Measurements from ENCODE around the gene AP1S1.

Gene AP1S1

DNA sequence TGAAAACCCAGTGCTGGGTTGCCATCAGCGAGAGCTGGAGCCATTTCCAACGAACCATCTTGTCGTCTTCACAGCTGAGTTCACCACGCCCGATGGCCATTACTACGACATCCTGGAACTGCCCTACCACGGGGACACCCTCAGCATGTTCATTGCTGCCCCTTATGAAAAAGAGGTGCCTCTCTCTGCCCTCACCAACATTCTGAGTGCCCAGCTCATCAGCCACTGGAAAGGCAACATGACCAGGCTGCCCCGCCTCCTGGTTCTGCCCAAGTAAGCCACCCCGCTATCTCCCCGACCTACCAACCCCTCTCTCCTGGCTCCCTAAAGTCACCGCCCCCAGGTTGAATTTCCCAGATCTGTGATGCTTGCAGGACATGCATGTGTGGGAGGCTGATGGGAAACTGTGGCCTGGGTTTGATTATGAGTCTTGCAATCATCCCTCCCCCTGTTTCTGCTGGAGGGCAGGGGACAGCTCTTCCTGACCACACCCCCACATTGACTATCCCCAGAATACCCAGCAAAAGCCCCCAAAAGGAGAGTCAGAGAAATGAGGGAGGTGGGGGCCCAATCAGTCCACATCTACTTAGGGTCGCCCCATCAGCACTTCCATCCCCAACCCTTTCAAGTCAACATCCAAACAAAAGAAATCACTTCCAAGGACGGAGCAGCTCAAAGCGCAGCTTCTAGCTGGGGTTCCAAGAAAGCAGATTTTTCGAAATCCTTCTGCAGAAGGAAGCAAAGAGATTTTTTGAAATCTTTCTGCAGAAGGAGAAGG is 20.5 kb upstream of the AP1S1 start:
- peaks cover 88% of the 10 kb centered on the region for H3K27me3 ChIP-seq (ENCODE audit: insufficient read depth, low read depth, severe bottlenecking)
- no peaks in the 10 kb centered on the region for H3K36me3 ChIP-seq
- no peak for DNase-seq
- H3K9me3 ChIP-seq (ENCODE audit: severe bottlenecking), result no peaks in the 10 kb centered on the region
- no peak for TF ChIP-seq CTCF (IDR thresholded peaks at IDR 0.05; ENCODE audit: low read depth, low read length)
- no peak overlapping the region for H3K4me3 ChIP-seq (ENCODE audit: low read depth, low read length)
- H3K27ac ChIP-seq, result no peak overlapping the region

DNA sequence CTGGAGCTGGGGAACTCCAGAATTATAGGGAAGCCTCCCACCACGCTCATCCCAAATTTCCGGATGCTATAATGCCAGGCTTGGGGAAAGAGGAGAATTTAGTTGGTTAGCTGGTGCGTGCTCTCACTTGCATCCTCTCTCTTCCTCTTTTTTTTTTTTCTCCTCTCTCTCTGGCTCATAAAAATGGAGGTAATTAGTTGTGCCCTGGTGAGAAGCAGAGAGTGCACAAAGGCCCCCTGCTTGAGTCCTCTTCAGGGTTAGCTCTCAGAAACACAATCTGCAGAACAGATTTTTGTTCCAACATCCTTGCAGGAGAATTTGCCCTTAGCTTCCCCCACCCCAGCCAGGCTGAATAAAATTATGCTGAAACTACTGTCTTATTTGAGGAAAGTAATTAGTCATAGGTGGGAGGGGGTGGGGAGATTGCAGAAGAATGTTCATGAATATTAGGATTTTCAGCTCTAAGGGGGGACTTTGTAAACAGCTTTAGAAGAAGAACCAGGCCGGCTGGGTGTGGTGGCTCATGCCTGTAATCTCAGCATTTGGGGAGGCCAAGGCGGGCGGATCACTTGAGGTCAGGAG is 19.8 kb upstream of the AP1S1 start:
- Histone ChIP-seq H3K27ac (no peak overlapping the region), H3K36me3 (no peaks in the 10 kb centered on the region), H3K9me3 (ENCODE audit: severe bottlenecking) (no peaks in the 10 kb centered on the region), H3K4me3 (ENCODE audit: low read depth, low read length) (no peak overlapping the region), H3K27me3 (ENCODE audit: insufficient read depth, low read depth, severe bottlenecking) (peaks cover 90% of the 10 kb centered on the region)
- TF ChIP-seq CTCF (IDR thresholded peaks at IDR 0.05; ENCODE audit: low read depth, low read length), result no peak
- DNase-seq, result no peak

DNA sequence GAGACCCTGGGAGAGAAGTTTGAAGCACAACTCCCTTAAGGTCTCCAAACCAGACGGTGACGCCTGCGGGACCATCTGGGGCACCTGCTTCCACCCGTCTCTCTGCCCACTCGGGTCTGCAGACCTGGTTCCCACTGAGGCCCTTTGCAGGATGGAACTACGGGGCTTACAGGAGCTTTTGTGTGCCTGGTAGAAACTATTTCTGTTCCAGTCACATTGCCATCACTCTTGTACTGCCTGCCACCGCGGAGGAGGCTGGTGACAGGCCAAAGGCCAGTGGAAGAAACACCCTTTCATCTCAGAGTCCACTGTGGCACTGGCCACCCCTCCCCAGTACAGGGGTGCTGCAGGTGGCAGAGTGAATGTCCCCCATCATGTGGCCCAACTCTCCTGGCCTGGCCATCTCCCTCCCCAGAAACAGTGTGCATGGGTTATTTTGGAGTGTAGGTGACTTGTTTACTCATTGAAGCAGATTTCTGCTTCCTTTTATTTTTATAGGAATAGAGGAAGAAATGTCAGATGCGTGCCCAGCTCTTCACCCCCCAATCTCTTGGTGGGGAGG is 16.5 kb upstream of the AP1S1 start:
- no peak for DNase-seq

GRCh38 chr7:101138213-101138870 is 15.9 kb upstream of the AP1S1 start:
- Histone ChIP-seq H3K9me3 (ENCODE audit: severe bottlenecking) (no peaks in the 10 kb centered on the region), H3K27ac (no peak overlapping the region)
- DNase-seq, result peak; percentile 35

More for the DNA sequence above, 16.5 kb upstream of the AP1S1 start:
- H3K27ac ChIP-seq, result no peak overlapping the region
- H3K36me3 ChIP-seq, result no peaks in the 10 kb centered on the region
- H3K9me3 ChIP-seq (ENCODE audit: severe bottlenecking), result no peaks in the 10 kb centered on the region
- H3K4me3 ChIP-seq (ENCODE audit: low read depth, low read length), result no peak overlapping the region
- peaks cover 92% of the 10 kb centered on the region for H3K27me3 ChIP-seq (ENCODE audit: insufficient read depth, low read depth, severe bottlenecking)
- no peak for TF ChIP-seq CTCF (IDR thresholded peaks at IDR 0.05; ENCODE audit: low read depth, low read length)

GRCh38 chr7:101140339-101140699 is 14.0 kb upstream of the AP1S1 start:
- Histone ChIP-seq H3K9me3 (ENCODE audit: severe bottlenecking) (no peaks in the 10 kb centered on the region), H3K4me3 (ENCODE audit: low read depth, low read length) (no peak overlapping the region), H3K27me3 (ENCODE audit: insufficient read depth, low read depth, severe bottlenecking) (peaks cover 90% of the 10 kb centered on the region), H3K27ac (no peak overlapping the region), H3K36me3 (no peaks in the 10 kb centered on the region)
- no peak for TF ChIP-seq CTCF (IDR thresholded peaks at IDR 0.05; ENCODE audit: low read depth, low read length)
- no peak for DNase-seq

More at GRCh38 chr7:101138213-101138870, 15.9 kb upstream of the AP1S1 start:
- Histone ChIP-seq H3K4me3 (ENCODE audit: low read depth, low read length) (no peak overlapping the region), H3K27me3 (ENCODE audit: insufficient read depth, low read depth, severe bottlenecking) (peaks cover 92% of the 10 kb centered on the region), H3K36me3 (no peaks in the 10 kb centered on the region)
- TF ChIP-seq CTCF (IDR thresholded peaks at IDR 0.05; ENCODE audit: low read depth, low read length), result peak; percentile 60
